Right atrium auricular region (tissue), 2 donors: Measurements from ENCODE around the gene FAM241B. TPM values are rescaled to one million over a fixed set of nuclear protein-coding genes. Genes with fewer than 3 reads are reported as not detected.

Experiments
- DNase-seq: peaks from one replicate; pipeline ENCODE4 v3.0.0-alpha.2; 2019; ENCODE audit warnings: low spot score
- H3K27ac ChIP-seq, 2 donors: fragments of 200-600 bp; sonication (generic); 1 replicate in 1 of 2; 2 replicates in 1 of 2; pipeline ENCODE4 v1.5.1; 2016 to 2019
- H3K27me3 ChIP-seq, 2 donors: fragments of 200-600 bp; sonication (generic); one replicate each; pipeline versions ENCODE4 v1.5.1 to v1.6.0; 2017 to 2019
- H3K36me3 ChIP-seq: fragments of 200-600 bp; sonication (generic); one replicate; pipeline ENCODE4 v1.5.1; 2016
- H3K4me1 ChIP-seq, 2 donors: fragments of 200-600 bp; sonication (generic); one replicate each; pipeline versions ENCODE4 v1.5.1 to v1.6.0; 2017 to 2019
- H3K4me3 ChIP-seq, 2 donors: fragments of 200-600 bp; sonication (generic); 1 replicate in 1 of 2; 2 replicates in 1 of 2; pipeline ENCODE4 v1.5.1; 2017 to 2019; ENCODE audit warnings: mild to moderate bottlenecking in 1 of 2, moderate library complexity in 1 of 2
- H3K9me3 ChIP-seq, 2 donors: fragments of 200-600 bp; sonication (generic); one replicate each; pipeline ENCODE4 v1.5.1; 2019
- CTCF ChIP-seq, 2 donors: fragments of 200-600 bp; sonication (generic); IDR thresholded peaks; one replicate each; pipeline ENCODE4 v1.5.1; 2019; ENCODE audit warnings: antibody characterized with exemption in 2 of 2
- total RNA-seq, 2 donors: library from RNA; depleted of rRNA; stranded (reverse); fragments of >200 nt; gene quantifications; one replicate each; pipeline ENCODE4 v1.1.0, GENCODE V29; 2016

The FAM241B gene, protein sequence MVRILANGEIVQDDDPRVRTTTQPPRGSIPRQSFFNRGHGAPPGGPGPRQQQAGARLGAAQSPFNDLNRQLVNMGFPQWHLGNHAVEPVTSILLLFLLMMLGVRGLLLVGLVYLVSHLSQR
- total RNA-seq, result 1 to 10 TPM; 2.1 to 3.5 TPM

- H3K27me3 ChIP-seq, result no peaks in the 10 kb centered on the region
- DNase-seq, result peak; percentile 57
- TF ChIP-seq CTCF (IDR thresholded peaks at IDR 0.05), result peak; percentile 99 to 100
- no peaks in the 10 kb centered on the region for H3K9me3 ChIP-seq
- peaks cover 0 to 14% of the 10 kb centered on the region in 2 donors for H3K4me1 ChIP-seq
- H3K27ac ChIP-seq, result peak within 1 kb of the TSS in 1 of 2 donors; percentile 26
- H3K36me3 ChIP-seq, result no peaks in the 10 kb centered on the region
- peak within 1 kb of the TSS; percentile 37 to 61 for H3K4me3 ChIP-seq
Measured at GRCh38 chr10:69629897-69630650, at the start of gene FAM241B. TSS of gene FAM241B (plus strand) at chr10:69630247. CDS start at chr10:69631744, 1,497 bp downstream.

- Histone ChIP-seq H3K36me3 (no peaks in the 10 kb centered on the region), H3K27ac (no peak overlapping the region), H3K4me1 (no peaks in the 10 kb centered on the region), H3K9me3 (no peaks in the 10 kb centered on the region), H3K27me3 (no peaks in the 10 kb centered on the region), H3K4me3 (no peak overlapping the region)
- TF ChIP-seq CTCF (IDR thresholded peaks at IDR 0.05), result no peak
- DNase-seq, result no peak
Measured at GRCh38 chr10:69580435-69580834, 49.6 kb upstream of the FAM241B start.

DNA sequence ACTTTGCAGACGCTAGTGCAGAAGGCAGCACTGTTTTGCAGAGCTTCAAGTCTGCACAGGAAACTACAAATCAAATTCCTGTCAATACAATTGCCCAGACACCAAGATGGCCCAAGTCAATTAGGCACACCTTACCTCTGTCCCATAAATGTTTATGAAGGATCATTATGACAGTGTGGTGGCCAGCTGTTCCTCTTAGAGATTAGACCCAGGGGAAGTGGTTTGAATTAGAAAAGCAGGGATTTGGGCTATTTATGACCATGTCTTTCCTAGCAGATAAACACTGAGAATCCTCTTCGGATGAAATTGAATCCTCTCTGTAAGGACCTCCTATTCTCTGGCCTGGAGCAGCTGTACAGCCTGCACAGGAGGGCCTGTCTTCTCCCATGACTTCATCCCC lies 46.9 kb upstream of the FAM241B start:
- H3K9me3 ChIP-seq, result no peaks in the 10 kb centered on the region
- H3K4me1 ChIP-seq, result no peaks in the 10 kb centered on the region
- TF ChIP-seq CTCF (IDR thresholded peaks at IDR 0.05), result no peak
- no peak overlapping the region for H3K27ac ChIP-seq
- no peak for DNase-seq
- no peaks in the 10 kb centered on the region for H3K36me3 ChIP-seq
- H3K4me3 ChIP-seq, result no peak overlapping the region
- no peaks in the 10 kb centered on the region for H3K27me3 ChIP-seq

DNA sequence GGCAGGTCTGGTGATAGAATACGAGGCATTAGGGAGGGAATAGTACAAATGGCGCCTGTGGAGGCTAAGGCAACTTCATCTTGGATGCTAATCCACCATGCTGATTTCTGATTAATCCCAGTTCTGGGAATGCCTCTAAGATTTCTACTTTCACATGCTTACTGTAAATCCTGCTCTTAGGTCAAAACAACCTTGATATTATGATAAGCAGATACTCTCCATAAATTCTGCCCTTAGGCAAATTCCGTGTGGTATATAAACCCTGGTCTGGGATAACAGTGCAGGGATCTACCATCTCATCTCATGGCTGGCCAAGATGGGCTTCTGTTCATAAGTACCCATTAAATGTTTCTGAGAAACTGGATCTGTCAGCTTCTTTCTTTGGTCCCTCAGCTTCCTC lies 45.4 kb upstream of the FAM241B start:
- no peaks in the 10 kb centered on the region for H3K36me3 ChIP-seq
- no peak for TF ChIP-seq CTCF (IDR thresholded peaks at IDR 0.05)
- no peaks in the 10 kb centered on the region for H3K27me3 ChIP-seq
- no peaks in the 10 kb centered on the region for H3K4me1 ChIP-seq
- no peak overlapping the region for H3K27ac ChIP-seq
- no peak for DNase-seq
- no peaks in the 10 kb centered on the region for H3K9me3 ChIP-seq
- no peak overlapping the region for H3K4me3 ChIP-seq

- no peak overlapping the region for H3K4me3 ChIP-seq
- H3K27ac ChIP-seq, result no peak overlapping the region
- H3K27me3 ChIP-seq, result no peaks in the 10 kb centered on the region
- no peak for TF ChIP-seq CTCF (IDR thresholded peaks at IDR 0.05)
- peak; percentile 18 for DNase-seq
- no peaks in the 10 kb centered on the region for H3K36me3 ChIP-seq
- H3K4me1 ChIP-seq, result no peaks in the 10 kb centered on the region
- no peaks in the 10 kb centered on the region for H3K9me3 ChIP-seq
Measured at GRCh38 chr10:69588358-69588757, 41.7 kb upstream of the FAM241B start.
